MCF 10A (cell line): ENCODE data around the gene CETP. TPM values are rescaled to one million over a fixed set of nuclear protein-coding genes. Genes with fewer than 3 reads are reported as not detected.

Experiments used
- BruUV-seq: library from RNA; stranded (reverse); fragments of 400-500 nt; replicated peaks from 2 replicates; lab custom pipeline; 2021; lab: Mats Ljungman, UMichigan
- CTCF ChIA-PET: fragments of 300-600 bp; sonication (Branson Sonifier 250); formaldehyde crosslinking; extraction: SDS; loops from one replicate; lab custom pipeline; 2021; ENCODE audit warnings: antibody characterized with exemption, inconsistent platforms; lab: Yijun Ruan, JAX
- POLR2A ChIA-PET: fragments of 300-600, 350-650 bp; sonication (Branson Sonifier 250); formaldehyde crosslinking; extraction: SDS; loops from one replicate; lab custom pipeline; 2020; ENCODE audit warnings: antibody characterized with exemption, inconsistent platforms; lab: Yijun Ruan, JAX
- DNase-seq: peaks from one replicate; pipeline ENCODE4 v3.0.0-alpha.2; 2018; ENCODE audit not compliant: unreplicated experiment
- H3K27ac Mint-ChIP-seq: one replicate; pipeline ENCODE4 v1.8.0; 2022; ENCODE audit warnings: mild to moderate bottlenecking, low read depth, mixed read lengths; ENCODE audit not compliant: unreplicated experiment
- H3K27me3 Mint-ChIP-seq: one replicate; pipeline ENCODE4 v1.8.0; 2022; ENCODE audit warnings: mixed read lengths; ENCODE audit not compliant: insufficient read depth, unreplicated experiment
- H3K36me3 Mint-ChIP-seq: one replicate; pipeline ENCODE4 v1.8.0; 2022; ENCODE audit warnings: mild to moderate bottlenecking, moderate library complexity, mixed read lengths; ENCODE audit not compliant: insufficient read depth, unreplicated experiment
- H3K4me1 Mint-ChIP-seq: one replicate; pipeline ENCODE4 v1.8.0; 2022; ENCODE audit warnings: mixed read lengths; ENCODE audit not compliant: insufficient read depth, unreplicated experiment
- H3K4me3 Mint-ChIP-seq: one replicate; pipeline ENCODE4 v1.8.0; 2022; ENCODE audit warnings: mild to moderate bottlenecking, moderate library complexity, mixed read lengths; ENCODE audit not compliant: unreplicated experiment
- H3K9me3 Mint-ChIP-seq: one replicate; pipeline ENCODE4 v1.8.0; 2022; ENCODE audit warnings: mixed read lengths; ENCODE audit not compliant: unreplicated experiment
- CTCF ChIP-seq: fragments of 200-600 bp; IDR thresholded peaks from one replicate; pipeline ENCODE4 v1.8.0; 2022; ENCODE audit warnings: antibody characterized with exemption, mild to moderate bottlenecking; ENCODE audit not compliant: unreplicated experiment
- intact Hi-C: fragments of 100-400 bp; cut with micrococcal nuclease; formaldehyde crosslinking; loops from 2 replicates; pipeline ENCODE4 v1.14.1; 2022
- total RNA-seq: library from RNA; stranded (reverse); gene quantifications from 2 replicates; pipeline ENCODE4 v1.2.3, GENCODE V29; 2022

CETP gene
- total RNA-seq, 1 experiment from 2014 or later = not detected

- Mint-ChIP-seq H3K27me3 (no peaks in the 10 kb centered on the region), H3K9me3 (no peaks in the 10 kb centered on the region), H3K4me3 (no peak overlapping the region), H3K36me3 (peaks cover 31% of the 10 kb centered on the region), H3K27ac (no peak overlapping the region), H3K4me1 (no peaks in the 10 kb centered on the region)
- no peak for DNase-seq
- TF ChIP-seq CTCF = no peak
- ChIA-PET CTCF (no interaction called here), POLR2A (interaction anchor here (1.1 kb wide), 1 partner anchor 27 kb away, joined by 3 read pairs; no protein-coding TSS in a partner anchor)
- intact Hi-C loops = loop anchor here (5.0 to 10.0 kb wide), 2 partner anchors 62 to 235 kb away; partner anchors contain the start of gene SLC12A3
- BruUV-seq = no TSS peak
These were observed 32.1 kb upstream of the CETP start for GRCh38 chr16:56929639-56930038.

- Mint-ChIP-seq H3K4me3 (peak overlapping the region; percentile 99), H3K9me3 (no peaks in the 10 kb centered on the region), H3K27ac (peak overlapping the region; percentile 100), H3K36me3 (peaks cover 41% of the 10 kb centered on the region), H3K27me3 (no peaks in the 10 kb centered on the region), H3K4me1 (peaks cover 7% of the 10 kb centered on the region)
- intact Hi-C loops = loop anchor here (5.0 to 10.0 kb wide), 2 partner anchors 63 to 234 kb away; partner anchors contain the start of gene SLC12A3
- TF ChIP-seq CTCF = no peak
- no TSS peak for BruUV-seq
- CTCF ChIA-PET = interaction anchor here (0.7 to 0.9 kb wide), 3 partner anchors 10 to 339 kb away, joined by 3 to 4 read pairs (median 3); no protein-coding TSS in a partner anchor
- DNase-seq = no peak
- POLR2A ChIA-PET = interaction anchor here (0.9 to 1.8 kb wide), 11 partner anchors 11 to 255 kb away, joined by 3 to 6 read pairs (median 4); partner anchors contain the start of gene PSME3IP1
These were observed 31.1 kb upstream of the CETP start for GRCh38 chr16:56930486-56931270.

- TSS peak; percentile 94 for BruUV-seq
- Mint-ChIP-seq H3K36me3 (peaks cover 48% of the 10 kb centered on the region), H3K9me3 (no peaks in the 10 kb centered on the region), H3K27ac (peak overlapping the region; percentile 100), H3K27me3 (no peaks in the 10 kb centered on the region), H3K4me1 (peaks cover 8% of the 10 kb centered on the region), H3K4me3 (peak overlapping the region; percentile 99)
- TF ChIP-seq CTCF = no peak
- POLR2A ChIA-PET = interaction anchor here (0.6 to 4.0 kb wide), 32 partner anchors 11 to 446 kb away, joined by 3 to 31 read pairs (median 4); partner anchors contain the start of genes ARL2BP, CETP, NLRC5 and PSME3IP1
- no peak for DNase-seq
- CTCF ChIA-PET = interaction anchor here (0.7 to 0.9 kb wide), 2 partner anchors 11 to 339 kb away, joined by 3 to 4 read pairs; no protein-coding TSS in a partner anchor
- intact Hi-C loops = loop anchor here (5.0 to 10.0 kb wide), 2 partner anchors 64 to 233 kb away; partner anchors contain the start of gene SLC12A3
These were observed 30.4 kb upstream of the CETP start for GRCh38 chr16:56931271-56931891.
